ENCODE results near the gene NFATC4.
"Not testable (repeated sequence)": the region's sequence is repeated elsewhere in the genome, so short reads cannot be mapped to it uniquely, and the experiment has no call there.

The NFATC4 gene

DNA sequence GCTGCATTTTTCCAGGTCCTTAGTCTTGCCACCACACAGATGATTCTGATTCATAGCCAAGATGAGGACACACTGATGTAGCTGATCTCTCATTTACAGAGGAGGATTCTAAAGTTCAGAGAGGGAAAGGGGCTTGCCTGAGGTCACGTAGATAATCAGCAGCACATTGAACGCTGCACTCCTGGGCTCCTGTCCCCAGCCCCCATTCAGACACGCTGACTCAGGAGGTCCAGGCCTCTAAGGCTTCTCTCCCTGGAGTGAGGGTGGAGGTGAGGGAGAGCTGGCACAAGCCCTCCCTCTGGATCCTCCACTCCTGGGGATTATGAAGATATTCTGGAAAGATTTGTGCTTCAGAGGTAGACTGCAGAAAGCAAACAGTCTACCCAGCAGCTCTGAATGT, 10.3 kb downstream of the NFATC4 start:
- H3K36me3 ChIP-seq (ENCODE audit: control insufficient read depth, insufficient read depth, low read length), result peaks cover 46% of the 10 kb centered on the region
- no peak overlapping the region for H3K4me3 ChIP-seq (ENCODE audit: extremely low read depth, insufficient read depth, low read length, poor library complexity, severe bottlenecking)
- no peaks in the 10 kb centered on the region for H3K9me3 ChIP-seq (ENCODE audit: control insufficient read depth, low read length)
- no peak overlapping the region for H3K27ac ChIP-seq (ENCODE audit: low read depth, low read length, severe bottlenecking)
- H3K4me1 ChIP-seq (ENCODE audit: control insufficient read depth, insufficient read depth, low read length, poor library complexity, severe bottlenecking), result no peaks in the 10 kb centered on the region
- WGBS, 2 experiments (ENCODE audit: insufficient coverage in 2 of 2), result 83% methylated on average over 1 of the region's 3 CpGs; no CpG with 5 or more reads in 1 of the 2 experiments

- peaks cover 37% of the 10 kb centered on the region for H3K36me3 ChIP-seq (ENCODE audit: control insufficient read depth, insufficient read depth, low read length)
- H3K27ac ChIP-seq (ENCODE audit: low read depth, low read length, severe bottlenecking), result no peak overlapping the region
- 85 to 97% methylated on average over 6 to 7 of the region's 7 CpGs for WGBS, 2 experiments (ENCODE audit: insufficient coverage in 2 of 2)
- H3K4me3 ChIP-seq (ENCODE audit: extremely low read depth, insufficient read depth, low read length, poor library complexity, severe bottlenecking), result no peak overlapping the region
- no peaks in the 10 kb centered on the region for H3K4me1 ChIP-seq (ENCODE audit: control insufficient read depth, insufficient read depth, low read length, poor library complexity, severe bottlenecking)
- H3K9me3 ChIP-seq (ENCODE audit: control insufficient read depth, low read length), result no peaks in the 10 kb centered on the region
These were observed 11.3 kb downstream of the NFATC4 start for GRCh38 chr14:24378981-24379906.

GRCh38 chr14:24379907-24380730, 12.1 kb downstream of the NFATC4 start:
- no peak overlapping the region for H3K4me3 ChIP-seq (ENCODE audit: extremely low read depth, insufficient read depth, low read length, poor library complexity, severe bottlenecking)
- no peak overlapping the region for H3K27ac ChIP-seq (ENCODE audit: low read depth, low read length, severe bottlenecking)
- H3K4me1 ChIP-seq (ENCODE audit: control insufficient read depth, insufficient read depth, low read length, poor library complexity, severe bottlenecking), result no peaks in the 10 kb centered on the region
- peaks cover 28% of the 10 kb centered on the region for H3K36me3 ChIP-seq (ENCODE audit: control insufficient read depth, insufficient read depth, low read length)
- H3K9me3 ChIP-seq (ENCODE audit: control insufficient read depth, low read length), result no peaks in the 10 kb centered on the region
- WGBS, 2 experiments (ENCODE audit: insufficient coverage in 2 of 2), result 90 to 91% methylated on average over 6 of the region's 15 CpGs

GRCh38 chr14:24381363-24382063, 13.5 kb downstream of the NFATC4 start:
- H3K27ac ChIP-seq (ENCODE audit: low read depth, low read length, severe bottlenecking), result no peak overlapping the region
- H3K4me1 ChIP-seq (ENCODE audit: control insufficient read depth, insufficient read depth, low read length, poor library complexity, severe bottlenecking), result no peaks in the 10 kb centered on the region
- H3K36me3 ChIP-seq (ENCODE audit: control insufficient read depth, insufficient read depth, low read length), result peaks cover 16% of the 10 kb centered on the region
- H3K9me3 ChIP-seq (ENCODE audit: control insufficient read depth, low read length), result no peaks in the 10 kb centered on the region
- WGBS, 2 experiments (ENCODE audit: insufficient coverage in 2 of 2), result 88 to 94% methylated on average over 7 of the region's 8 CpGs
- H3K4me3 ChIP-seq (ENCODE audit: extremely low read depth, insufficient read depth, low read length, poor library complexity, severe bottlenecking), result no peak overlapping the region

GRCh38 chr14:24382064-24382371, 14.0 kb downstream of the NFATC4 start:
- no peaks in the 10 kb centered on the region for H3K9me3 ChIP-seq (ENCODE audit: control insufficient read depth, low read length)
- H3K4me1 ChIP-seq (ENCODE audit: control insufficient read depth, insufficient read depth, low read length, poor library complexity, severe bottlenecking), result no peaks in the 10 kb centered on the region
- WGBS, 2 experiments (ENCODE audit: insufficient coverage in 2 of 2), result 86 to 96% methylated on average over 4 of the region's 4 CpGs
- H3K4me3 ChIP-seq (ENCODE audit: extremely low read depth, insufficient read depth, low read length, poor library complexity, severe bottlenecking), result no peak overlapping the region
- H3K27ac ChIP-seq (ENCODE audit: low read depth, low read length, severe bottlenecking), result no peak overlapping the region
- peaks cover 11% of the 10 kb centered on the region for H3K36me3 ChIP-seq (ENCODE audit: control insufficient read depth, insufficient read depth, low read length)

- H3K9me3 ChIP-seq (ENCODE audit: control insufficient read depth, low read length), result no peaks in the 10 kb centered on the region
- no peak overlapping the region for H3K27ac ChIP-seq (ENCODE audit: low read depth, low read length, severe bottlenecking)
- WGBS, 2 experiments (ENCODE audit: insufficient coverage in 2 of 2), result 89 to 97% methylated on average over 3 to 4 of the region's 4 CpGs
- no peaks in the 10 kb centered on the region for H3K4me1 ChIP-seq (ENCODE audit: control insufficient read depth, insufficient read depth, low read length, poor library complexity, severe bottlenecking)
- no peaks in the 10 kb centered on the region for H3K36me3 ChIP-seq (ENCODE audit: control insufficient read depth, insufficient read depth, low read length)
- no peak overlapping the region for H3K4me3 ChIP-seq (ENCODE audit: extremely low read depth, insufficient read depth, low read length, poor library complexity, severe bottlenecking)
These were observed 16.2 kb downstream of the NFATC4 start for GRCh38 chr14:24384169-24384568.

DNA sequence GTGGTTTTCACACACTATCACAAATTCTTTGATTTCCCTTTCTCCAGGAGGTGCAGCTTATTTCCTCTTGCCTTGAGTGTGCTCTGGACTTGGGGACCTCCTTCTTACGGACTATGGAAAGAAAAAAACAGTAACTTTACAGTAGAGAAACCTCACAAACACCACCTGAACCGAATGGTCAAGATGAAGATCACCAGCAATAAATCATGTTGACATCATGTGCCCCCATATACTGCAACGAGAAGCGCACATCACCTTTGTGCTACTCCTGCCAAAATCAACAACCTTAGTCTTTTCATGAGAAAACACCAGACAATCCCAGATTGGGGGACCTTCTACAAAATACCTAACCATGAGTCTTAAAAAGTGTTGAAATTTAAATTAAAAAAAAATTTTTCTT, 17.5 kb downstream of the NFATC4 start:
- H3K4me3 ChIP-seq (ENCODE audit: extremely low read depth, insufficient read depth, low read length, poor library complexity, severe bottlenecking), result no peak overlapping the region
- H3K36me3 ChIP-seq (ENCODE audit: control insufficient read depth, insufficient read depth, low read length), result no peaks in the 10 kb centered on the region
- H3K9me3 ChIP-seq (ENCODE audit: control insufficient read depth, low read length), result no peaks in the 10 kb centered on the region
- H3K4me1 ChIP-seq (ENCODE audit: control insufficient read depth, insufficient read depth, low read length, poor library complexity, severe bottlenecking), result no peaks in the 10 kb centered on the region
- no peak overlapping the region for H3K27ac ChIP-seq (ENCODE audit: low read depth, low read length, severe bottlenecking)
- WGBS, 2 experiments (ENCODE audit: insufficient coverage in 2 of 2), result 73 to 80% methylated on average over 1 to 4 of the region's 4 CpGs

DNA sequence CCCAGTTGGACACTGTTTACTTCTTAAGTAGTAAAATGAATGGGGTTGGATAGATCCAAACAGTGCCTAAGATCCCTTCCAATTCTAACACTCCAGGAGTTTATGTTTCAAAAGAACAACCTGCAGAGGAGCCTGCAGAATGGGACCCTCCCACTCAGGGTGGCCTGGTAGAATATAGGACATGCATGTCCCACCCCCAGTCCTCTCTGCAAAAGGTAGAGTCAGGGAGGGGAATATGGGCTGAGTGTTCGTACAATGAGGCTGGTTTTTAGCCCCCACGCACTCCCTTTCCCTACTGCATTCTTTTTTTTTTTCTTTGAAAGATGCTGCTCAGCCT, 19.0 kb downstream of the NFATC4 start:
- H3K36me3 ChIP-seq (ENCODE audit: control insufficient read depth, insufficient read depth, low read length), result no peaks in the 10 kb centered on the region
- no peak overlapping the region for H3K4me3 ChIP-seq (ENCODE audit: extremely low read depth, insufficient read depth, low read length, poor library complexity, severe bottlenecking)
- no peaks in the 10 kb centered on the region for H3K4me1 ChIP-seq (ENCODE audit: control insufficient read depth, insufficient read depth, low read length, poor library complexity, severe bottlenecking)
- H3K9me3 ChIP-seq (ENCODE audit: control insufficient read depth, low read length), result no peaks in the 10 kb centered on the region
- WGBS, 2 experiments (ENCODE audit: insufficient coverage in 2 of 2), result 60 to 80% methylated on average over 1 to 2 of the region's 2 CpGs
- no peak overlapping the region for H3K27ac ChIP-seq (ENCODE audit: low read depth, low read length, severe bottlenecking)

DNA sequence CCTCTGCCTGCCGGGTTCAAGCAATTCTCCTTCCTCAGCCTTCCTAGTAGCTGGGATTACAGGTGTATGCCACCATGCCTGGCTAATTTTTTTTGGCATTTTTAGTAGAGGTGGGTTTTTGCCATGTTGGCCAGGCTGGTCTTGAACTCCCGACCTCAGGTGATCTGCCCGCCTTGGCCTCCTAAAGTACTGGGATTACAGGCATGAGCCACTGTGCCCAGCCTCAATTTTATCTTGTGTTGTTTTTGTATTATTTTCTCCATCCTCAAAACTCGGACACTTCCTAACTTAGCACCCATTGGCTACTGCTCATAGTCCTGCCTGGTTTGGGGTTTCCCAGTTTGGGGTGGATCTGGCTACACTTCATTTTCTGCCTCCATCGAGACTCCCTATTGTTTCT, 19.6 kb downstream of the NFATC4 start:
- not testable (repeated sequence) for H3K27ac ChIP-seq (ENCODE audit: low read depth, low read length, severe bottlenecking); H3K4me1 ChIP-seq (ENCODE audit: control insufficient read depth, insufficient read depth, low read length, poor library complexity, severe bottlenecking); H3K9me3 ChIP-seq (ENCODE audit: control insufficient read depth, low read length); H3K4me3 ChIP-seq (ENCODE audit: extremely low read depth, insufficient read depth, low read length, poor library complexity, severe bottlenecking); H3K36me3 ChIP-seq (ENCODE audit: control insufficient read depth, insufficient read depth, low read length)
- WGBS, 2 experiments (ENCODE audit: insufficient coverage in 2 of 2), result 95% methylated on average over 2 to 5 of the region's 5 CpGs

DNA sequence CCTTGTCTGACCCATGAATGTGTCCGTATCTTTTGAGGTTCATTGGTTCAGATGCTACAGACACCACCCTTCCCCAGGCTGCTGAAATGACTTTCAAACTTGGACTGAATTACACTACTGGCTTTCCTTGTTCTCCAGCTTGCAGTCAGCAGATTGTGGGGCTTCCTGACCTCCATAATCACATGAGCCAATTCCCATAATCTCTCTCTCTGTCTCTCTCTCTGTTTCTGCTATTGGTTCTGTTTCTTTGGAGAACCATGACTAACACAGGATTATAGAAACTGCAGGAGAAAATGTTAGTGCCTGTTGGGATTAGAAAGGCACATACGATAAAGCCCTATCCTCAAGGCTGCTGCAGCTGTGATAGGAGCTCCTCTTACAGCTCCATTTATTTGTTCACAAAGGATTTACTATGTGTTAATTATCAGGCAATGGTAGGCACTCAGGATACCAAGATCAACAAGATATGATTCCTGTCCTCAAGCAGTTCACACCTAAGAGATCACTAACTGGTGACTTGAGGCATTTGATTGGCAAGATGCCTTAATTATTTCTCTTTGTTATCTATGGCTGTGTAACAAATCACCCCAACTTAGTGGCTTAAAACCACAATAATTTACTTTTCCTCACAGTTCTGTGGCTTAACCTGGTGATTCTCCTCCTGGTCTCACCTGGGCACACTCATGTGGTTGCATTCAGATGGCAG, 20.6 kb downstream of the NFATC4 start:
- Histone ChIP-seq H3K27ac (ENCODE audit: low read depth, low read length, severe bottlenecking) (no peak overlapping the region), H3K4me3 (ENCODE audit: extremely low read depth, insufficient read depth, low read length, poor library complexity, severe bottlenecking) (no peak overlapping the region), H3K9me3 (ENCODE audit: control insufficient read depth, low read length) (no peaks in the 10 kb centered on the region), H3K36me3 (ENCODE audit: control insufficient read depth, insufficient read depth, low read length) (no peaks in the 10 kb centered on the region), H3K4me1 (ENCODE audit: control insufficient read depth, insufficient read depth, low read length, poor library complexity, severe bottlenecking) (peaks cover 3% of the 10 kb centered on the region)
- WGBS, 2 experiments (ENCODE audit: insufficient coverage in 2 of 2), result 81 to 86% methylated on average over 1 of the region's 2 CpGs

Measured in mesodermal cell (in vitro differentiated cells).